ENCODE measurements around the gene MAP3K3.
A peak's percentile ranks its signal among the peaks of the same experiment; 100 is the strongest.

Gene MAP3K3

GRCh38 chr17:63624531-63624880 lies 2.3 kb downstream of the MAP3K3 start:
- TF ChIP-seq CTCF (conservative IDR thresholded peaks at IDR 0.05; ENCODE audit: low read length) (no peak), EZH2phosphoT487 (IDR thresholded peaks at IDR 0.05; ENCODE audit: borderline replicate concordance) (no peak)
- Histone ChIP-seq H3K4me3 (ENCODE audit: low read length, poor library complexity, severe bottlenecking) (peak overlapping the region; percentile 83), H3K36me3 (ENCODE audit: insufficient read depth, low read length) (no peaks in the 10 kb centered on the region), H3K4me1 (ENCODE audit: insufficient read depth, low read length, poor library complexity, severe bottlenecking) (peaks cover 57% of the 10 kb centered on the region), H4K20me1 (ENCODE audit: insufficient read depth, low read length, poor library complexity, severe bottlenecking) (peaks cover 44% of the 10 kb centered on the region), H3F3A (ENCODE audit: low read depth) (peaks cover 9% of the 10 kb centered on the region; the same call in 1 of the 2 replicates), H3K27me3 (ENCODE audit: insufficient read depth, low read length, poor library complexity, severe bottlenecking) (no peaks in the 10 kb centered on the region), H3K9me3 (ENCODE audit: insufficient read depth, low read depth, low read length) (no peaks in the 10 kb centered on the region), H2AFZ (ENCODE audit: low read length) (no peak overlapping the region), H3K9ac (ENCODE audit: low read depth, low read length, poor library complexity, severe bottlenecking) (peak overlapping the region; percentile 64), H3K4me2 (ENCODE audit: low read depth, low read length, poor library complexity, severe bottlenecking) (peak overlapping the region; percentile 98), H3K79me2 (ENCODE audit: insufficient read depth, low read length) (peaks cover 59% of the 10 kb centered on the region), H3K9me2 (replicated peaks; ENCODE audit: low read depth, low read length) (no peaks in the 10 kb centered on the region)

- no peak overlapping the region for H2AFZ ChIP-seq (ENCODE audit: low read length)
- peak overlapping the region; percentile 83 for H3K4me3 ChIP-seq (ENCODE audit: low read length, poor library complexity, severe bottlenecking)
- peaks cover 70% of the 10 kb centered on the region for H3K79me2 ChIP-seq (ENCODE audit: insufficient read depth, low read length)
These were observed 4.4 kb downstream of the MAP3K3 start for GRCh38 chr17:63626551-63627180.

GRCh38 chr17:63629627-63630026 lies 7.4 kb downstream of the MAP3K3 start:
- Histone ChIP-seq H3K9me3 (ENCODE audit: insufficient read depth, low read depth, low read length) (no peaks in the 10 kb centered on the region), H3F3A (ENCODE audit: low read depth) (0 out of 2 replicates have a peak, but pooled peaks cover 2% of the 10 kb centered on the region), H3K4me2 (ENCODE audit: low read depth, low read length, poor library complexity, severe bottlenecking) (no peak overlapping the region), H3K4me3 (ENCODE audit: low read length, poor library complexity, severe bottlenecking) (no peak overlapping the region), H3K79me2 (ENCODE audit: insufficient read depth, low read length) (peaks cover 61% of the 10 kb centered on the region), H3K9me2 (replicated peaks; ENCODE audit: low read depth, low read length) (no peaks in the 10 kb centered on the region), H3K36me3 (ENCODE audit: insufficient read depth, low read length) (peaks cover 5% of the 10 kb centered on the region; the same call in 1 of the 2 replicates), H3K4me1 (ENCODE audit: insufficient read depth, low read length, poor library complexity, severe bottlenecking) (peaks cover 56% of the 10 kb centered on the region), H3K9ac (ENCODE audit: low read depth, low read length, poor library complexity, severe bottlenecking) (no peak overlapping the region), H2AFZ (ENCODE audit: low read length) (no peak overlapping the region), H3K27me3 (ENCODE audit: insufficient read depth, low read length, poor library complexity, severe bottlenecking) (no peaks in the 10 kb centered on the region), H4K20me1 (ENCODE audit: insufficient read depth, low read length, poor library complexity, severe bottlenecking) (peaks cover 26% of the 10 kb centered on the region)
- TF ChIP-seq EZH2phosphoT487 (IDR thresholded peaks at IDR 0.05; ENCODE audit: borderline replicate concordance): no peak
- no peak for TF ChIP-seq CTCF (conservative IDR thresholded peaks at IDR 0.05; ENCODE audit: low read length)

More at GRCh38 chr17:63626551-63627180, 4.4 kb downstream of the MAP3K3 start:
- Histone ChIP-seq H3K4me1 (ENCODE audit: insufficient read depth, low read length, poor library complexity, severe bottlenecking) (peaks cover 56% of the 10 kb centered on the region), H4K20me1 (ENCODE audit: insufficient read depth, low read length, poor library complexity, severe bottlenecking) (peaks cover 44% of the 10 kb centered on the region), H3K27me3 (ENCODE audit: insufficient read depth, low read length, poor library complexity, severe bottlenecking) (no peaks in the 10 kb centered on the region), H3K36me3 (ENCODE audit: insufficient read depth, low read length) (no peaks in the 10 kb centered on the region), H3K9me3 (ENCODE audit: insufficient read depth, low read depth, low read length) (no peaks in the 10 kb centered on the region), H3K9ac (ENCODE audit: low read depth, low read length, poor library complexity, severe bottlenecking) (peak overlapping the region; percentile 64), H3K9me2 (replicated peaks; ENCODE audit: low read depth, low read length) (no peaks in the 10 kb centered on the region), H3K4me2 (ENCODE audit: low read depth, low read length, poor library complexity, severe bottlenecking) (peak overlapping the region; percentile 98), H3F3A (ENCODE audit: low read depth) (0 out of 2 replicates have a peak, but pooled peaks cover 6% of the 10 kb centered on the region)
- TF ChIP-seq EZH2phosphoT487 (IDR thresholded peaks at IDR 0.05; ENCODE audit: borderline replicate concordance) (no peak), CTCF (conservative IDR thresholded peaks at IDR 0.05; ENCODE audit: low read length) (no peak)

All from Loucy (cell line).